H1 (cell line): Measurements from ENCODE around the gene TAF3. TPM values are rescaled to one million over a fixed set of nuclear protein-coding genes. Genes with fewer than 3 reads are reported as not detected.

ENCODE experiments used
- CTCF ChIA-PET: fragments of 300-600 bp; sonication (Branson Sonifier 250); formaldehyde crosslinking; loops from one replicate; lab custom pipeline; 2021; ENCODE audit not compliant: partially characterized antibody; lab: Charles Lee
- POLR2A ChIA-PET: fragments of 300-600 bp; sonication (Branson Sonifier 250); formaldehyde crosslinking; loops from one replicate; lab custom pipeline; 2021; ENCODE audit warnings: inconsistent platforms; ENCODE audit not compliant: partially characterized antibody; lab: Charles Lee
- DNase-seq, 2 experiments: peaks; one replicate each; pipeline versions ENCODE4 v3.0.0 to v3.0.0-alpha.2; 2010 to 2022; ENCODE audit warnings: low spot score in 2 of 2, low read depth in 1 of 2, mixed read lengths in 1 of 2
- FAIRE-seq: peaks from 2 replicates; lab custom pipeline; 2011; peaks lifted over from hg19 to GRCh38; lab: Jason Lieb, UNC
- H2AFZ ChIP-seq: 2 replicates; pipeline ENCODE4 v1.8.1; 2012; ENCODE audit warnings: low read length, inconsistent platforms
- H2AK5ac ChIP-seq: 2 replicates; pipeline ENCODE4 v1.6.1; 2013; ENCODE audit warnings: low read depth, low read length
- H2BK120ac ChIP-seq: replicated peaks from 2 replicates; pipeline ENCODE3; 2013; ENCODE audit warnings: low read depth, low read length, inconsistent platforms
- H2BK12ac ChIP-seq: 2 replicates; pipeline ENCODE4 v1.6.1; 2013; ENCODE audit warnings: low read depth, low read length
- H2BK15ac ChIP-seq: 2 replicates; pipeline ENCODE4 v1.6.1; 2013; ENCODE audit warnings: low read length
- H2BK20ac ChIP-seq: 2 replicates; pipeline ENCODE4 v1.6.1; 2013; ENCODE audit warnings: low read length
- H2BK5ac ChIP-seq: 2 replicates; pipeline ENCODE4 v1.6.1; 2013; ENCODE audit warnings: low read depth, low read length
- H3K14ac ChIP-seq: 2 replicates; pipeline ENCODE4 v1.6.1; 2013; ENCODE audit warnings: inconsistent platforms; ENCODE audit not compliant: insufficient read length
- H3K18ac ChIP-seq: 2 replicates; pipeline ENCODE4 v1.6.1; 2013; ENCODE audit warnings: low read length; ENCODE audit errors: extremely low read depth
- H3K23ac ChIP-seq: 2 replicates; pipeline ENCODE4 v1.6.1; 2013; ENCODE audit warnings: inconsistent platforms; ENCODE audit not compliant: insufficient read length
- H3K23me2 ChIP-seq: 2 replicates; pipeline ENCODE4 v1.6.1; 2013; ENCODE audit warnings: low read depth, low read length
- H3K27ac ChIP-seq: 2 replicates; pipeline ENCODE4 v1.6.1; 2011; ENCODE audit warnings: low read depth, low read length, inconsistent platforms
- H3K27me3 ChIP-seq, 4 experiments: replicated peaks in 1 of 4; 1 replicate in 1 of 4; 2 replicates in 3 of 4; pipeline versions ENCODE4 v1.6.1 to v1.8.1; 2011 to 2013; ENCODE audit warnings: low read length in 3 of 4, mild to moderate bottlenecking in 3 of 4, inconsistent platforms in 2 of 4, mixed read lengths in 2 of 4, moderate library complexity in 1 of 4; ENCODE audit not compliant: control insufficient read depth in 3 of 4, insufficient read depth in 3 of 4; ENCODE audit errors: extremely low read depth in 1 of 4
- H3K36me3 ChIP-seq, 4 experiments: 2 replicates each; pipeline versions ENCODE4 v1.6.1 to v1.8.1; 2011 to 2013; ENCODE audit warnings: mild to moderate bottlenecking in 4 of 4, low read length in 3 of 4, moderate library complexity in 2 of 4, control low read depth in 1 of 4, inconsistent platforms in 1 of 4; ENCODE audit not compliant: insufficient read depth in 4 of 4, control insufficient read depth in 2 of 4
- H3K4ac ChIP-seq: replicated peaks from 2 replicates; pipeline ENCODE3; 2013; ENCODE audit warnings: low read length, low read depth, mixed read lengths, inconsistent platforms; ENCODE audit not compliant: insufficient read length
- H3K4me1 ChIP-seq, 4 experiments: replicated peaks in 1 of 4; 1 replicate in 1 of 4; 2 replicates in 3 of 4; pipeline versions ENCODE4 v1.6.1 to v1.8.1; 2011 to 2013; ENCODE audit warnings: low read length in 3 of 4, inconsistent platforms in 2 of 4, mixed read lengths in 1 of 4; ENCODE audit not compliant: insufficient read depth in 4 of 4, control insufficient read depth in 3 of 4
- H3K4me2 ChIP-seq, 2 experiments: 2 replicates each; pipeline versions ENCODE4 v1.6.1 to v1.8.1; 2011 to 2013; ENCODE audit warnings: low read depth in 2 of 2, low read length in 2 of 2, control low read depth in 1 of 2, inconsistent platforms in 1 of 2, mild to moderate bottlenecking in 1 of 2; ENCODE audit not compliant: insufficient read depth in 1 of 2
- H3K4me3 ChIP-seq, 4 experiments: fragments of 200-600, 300-600 bp in 1 of 4; sonication (generic), shearing (Covaris generic), sonication (Bioruptor Twin) in 1 of 4; 2 replicates each; pipeline versions ENCODE4 v1.5.1 to v1.8.1; 2011 to 2016; ENCODE audit warnings: low read length in 4 of 4, low read depth in 3 of 4, control low read depth in 2 of 4, inconsistent platforms in 2 of 4, mild to moderate bottlenecking in 2 of 4, mixed read lengths in 1 of 4, moderate library complexity in 1 of 4; ENCODE audit not compliant: insufficient read depth in 2 of 4; ENCODE audit errors: extremely low read depth in 1 of 4
- H3K56ac ChIP-seq: replicated peaks from 2 replicates; pipeline ENCODE3; 2013; ENCODE audit warnings: low read depth, mild to moderate bottlenecking, mixed read lengths, low read length, inconsistent platforms; ENCODE audit not compliant: insufficient read length
- H3K79me1 ChIP-seq: 2 replicates; pipeline ENCODE4 v1.6.1; 2013; ENCODE audit warnings: low read depth, low read length, control low read depth
- H3K79me2 ChIP-seq, 2 experiments: 2 replicates each; pipeline versions ENCODE4 v1.6.1 to v1.8.1; 2012 to 2013; ENCODE audit warnings: low read length in 2 of 2, mild to moderate bottlenecking in 2 of 2, inconsistent platforms in 1 of 2; ENCODE audit not compliant: insufficient read depth in 2 of 2, control insufficient read depth in 1 of 2
- H3K9ac ChIP-seq, 4 experiments: replicated peaks in 1 of 4; 1 replicate in 1 of 4; 2 replicates in 3 of 4; pipeline versions ENCODE4 v1.6.1 to v1.8.1; 2011 to 2013; ENCODE audit warnings: low read depth in 3 of 4, low read length in 3 of 4, control low read depth in 2 of 4, mild to moderate bottlenecking in 2 of 4, moderate library complexity in 2 of 4, inconsistent platforms in 1 of 4; ENCODE audit errors: extremely low read depth in 1 of 4
- H3K9me3 ChIP-seq, 2 experiments: 2 replicates each; pipeline versions ENCODE4 v1.6.1 to v1.8.1; 2012 to 2013; ENCODE audit warnings: mild to moderate bottlenecking in 2 of 2, moderate library complexity in 2 of 2, control low read depth in 1 of 2, inconsistent platforms in 1 of 2, low read depth in 1 of 2, low read length in 1 of 2, mixed read lengths in 1 of 2; ENCODE audit not compliant: insufficient read depth in 2 of 2
- H4K20me1 ChIP-seq, 2 experiments: replicated peaks in 1 of 2; 2 replicates each; pipeline versions ENCODE3 to v1.8.1; 2011 to 2013; ENCODE audit warnings: inconsistent platforms in 2 of 2, low read length in 2 of 2, mild to moderate bottlenecking in 1 of 2; ENCODE audit not compliant: insufficient read depth in 2 of 2, control insufficient read depth in 1 of 2
- H4K5ac ChIP-seq: 2 replicates; pipeline ENCODE4 v1.6.1; 2013; ENCODE audit warnings: low read length, low read depth, mixed read lengths, inconsistent platforms; ENCODE audit not compliant: insufficient read length
- H4K8ac ChIP-seq: 2 replicates; pipeline ENCODE4 v1.8.0; 2013; ENCODE audit warnings: mild to moderate bottlenecking, moderate library complexity, low read length, inconsistent platforms; ENCODE audit not compliant: insufficient read depth; ENCODE audit errors: extremely low read depth
- H4K91ac ChIP-seq: replicated peaks from 2 replicates; pipeline ENCODE3; 2013; ENCODE audit warnings: low read length, mixed read lengths, inconsistent platforms; ENCODE audit not compliant: insufficient read length
- CEBPB ChIP-seq: IDR thresholded peaks from 2 replicates; pipeline ENCODE4 v1.6.1; 2012; ENCODE audit warnings: low read depth, low read length
- CHD1 ChIP-seq: IDR thresholded peaks from 2 replicates; pipeline ENCODE4 v1.6.1; 2012; ENCODE audit warnings: low read depth, low read length, improper control_type of control experiment
- EGR1 ChIP-seq: IDR thresholded peaks from 2 replicates; pipeline ENCODE4 v1.6.1; 2011; ENCODE audit warnings: low read depth, low read length, borderline replicate concordance
- EZH2 ChIP-seq: fragments of 200-600 bp; sonication (generic); IDR thresholded peaks from 2 replicates; pipeline ENCODE4 v1.7.1; 2012; ENCODE audit warnings: low read depth, mild to moderate bottlenecking, moderate library complexity, low read length, inconsistent platforms; ENCODE audit not compliant: severe bottlenecking
- HDAC6 ChIP-seq: IDR thresholded peaks from one replicate; pipeline ENCODE4 v1.7.1; 2012; ENCODE audit warnings: low read depth, mild to moderate bottlenecking, inconsistent platforms, low read length, moderate library complexity
- JUN ChIP-seq: IDR thresholded peaks from 2 replicates; pipeline ENCODE4 v1.6.1; 2011; ENCODE audit warnings: low read depth, mild to moderate bottlenecking, improper control_type of control experiment, low read length
- KDM1A ChIP-seq: fragments of 200-600, 300-600 bp; sonication (generic); IDR thresholded peaks from 2 replicates; pipeline ENCODE4 v1.7.1; 2016; ENCODE audit warnings: mild to moderate bottlenecking, low read length, borderline replicate concordance
- KDM4A ChIP-seq: IDR thresholded peaks from one replicate; pipeline ENCODE4 v1.7.1; 2012; ENCODE audit warnings: low read depth, mild to moderate bottlenecking, moderate library complexity, low read length, inconsistent platforms; ENCODE audit not compliant: severe bottlenecking
- MAFK ChIP-seq: IDR thresholded peaks from 2 replicates; pipeline ENCODE4 v1.6.1; 2012; ENCODE audit warnings: low read depth, mild to moderate bottlenecking, improper control_type of control experiment, low read length
- NRF1 ChIP-seq: IDR thresholded peaks from 2 replicates; pipeline ENCODE4 v1.6.1; 2011; ENCODE audit warnings: mild to moderate bottlenecking, low read depth, low read length, improper control_type of control experiment
- POLR2AphosphoS5 ChIP-seq: IDR thresholded peaks from 2 replicates; pipeline ENCODE4 v1.6.1; 2011; ENCODE audit warnings: low read depth, low read length
- RXRA ChIP-seq: IDR thresholded peaks from 2 replicates; pipeline ENCODE4 v1.6.1; 2011; ENCODE audit warnings: low read depth, mild to moderate bottlenecking, low read length, moderate library complexity; ENCODE audit not compliant: insufficient read depth
- WGBS, 2 experiments: shearing (Covaris generic) in 1 of 2; methylation state at CpG; one replicate each; pipeline versions ENCODE4 v1.1.6 to v1.1.7; 2013 to 2015; ENCODE audit warnings: low lambda C conversion rate in 2 of 2, mixed read lengths in 2 of 2, inconsistent platforms in 1 of 2, low coverage in 1 of 2, missing lambda C conversion rate in 1 of 2; ENCODE audit not compliant: insufficient replicate concordance in 2 of 2, insufficient coverage in 1 of 2, insufficient read length in 1 of 2; ENCODE audit errors: extremely low coverage in 1 of 2, missing lambda C conversion rate in 1 of 2; 5-methylcytosine and 5-hydroxymethylcytosine counted together
- polyA plus RNA-seq, 7 experiments: library from polyadenylated mRNA; depleted of rRNA in 3 of 7; stranded (reverse) in 5 of 7; unstranded in 2 of 7; fragments of >200 nt in 5 of 7; fragments of 200-250 nt in 2 of 7; gene quantifications; 1 replicate in 5 of 7; 2 replicates in 1 of 7; 4 replicates in 1 of 7; pipeline versions ENCODE4 v1.2.1 to v1.2.3, GENCODE V29; 2011 to 2013; ENCODE audit warnings: missing spikeins in 2 of 7, mixed read lengths in 2 of 7
- total RNA-seq: library from RNA; stranded (reverse); fragmentation: NEBNext Ultra II Directional; extraction: Animal tissue kit (Norgen Biotek cat#: 25700); gene quantifications from 2 replicates; pipeline ENCODE4 v1.2.1, GENCODE V29; 2021
- TF ChIP-seq, protein P1 (sequence below): IDR thresholded peaks from 2 replicates; pipeline ENCODE4 v1.6.1; 2011; ENCODE audit warnings: low read length, improper control_type of control experiment
- TF ChIP-seq, protein P2 (sequence below): IDR thresholded peaks from 2 replicates; pipeline ENCODE4 v1.6.1; 2011; ENCODE audit warnings: low read depth, mild to moderate bottlenecking, low read length; ENCODE audit not compliant: insufficient read depth

TAF3 gene
- total and polyA plus RNA-seq, 2 of the 8 experiments (the other 6 are each of a cell fraction or from before 2014, with no cell fraction given) = 1.5 to 11.2 TPM

DNA sequence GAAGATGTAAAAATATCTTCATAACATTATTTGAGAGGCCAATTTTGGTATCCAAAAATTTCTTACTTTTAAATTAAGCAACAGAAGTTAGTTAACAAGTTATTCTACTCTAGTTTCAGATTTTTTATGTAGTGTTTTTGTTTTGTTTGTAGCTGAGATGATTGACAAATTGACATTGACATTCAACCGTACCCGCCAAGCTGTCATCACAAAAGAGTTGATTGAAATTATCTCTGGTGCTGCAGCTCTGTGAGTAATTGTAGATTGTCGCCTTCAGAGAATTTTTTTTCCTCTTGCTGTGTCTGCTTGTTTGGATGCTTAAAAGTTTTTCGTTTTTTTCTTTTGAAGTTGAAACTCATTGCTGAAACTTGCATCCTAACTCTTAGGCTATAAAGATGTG is 15.7 kb upstream of the TAF3 start:
- ChIA-PET POLR2A (no interaction called here), CTCF (no interaction called here)
- Histone ChIP-seq H2BK20ac (no peak overlapping the region), H2BK15ac (no peak overlapping the region), H3K56ac (no peak overlapping the region), H3K4ac (no peak overlapping the region), H3K27me3 (peaks cover 0 to 1% (median 0%) of the 10 kb centered on the region in 4 experiments; a peak in 1 of 7 replicates), H3K9ac (no peak overlapping the region), H3K18ac (no peak overlapping the region), H2AK5ac (no peak overlapping the region), H2AFZ (no peak overlapping the region), H3K4me1 (no peaks in the 10 kb centered on the region), H3K23me2 (no peaks in the 10 kb centered on the region), H3K27ac (no peak overlapping the region), H3K14ac (no peak overlapping the region), H4K8ac (no peak overlapping the region), H3K79me2 (no peaks in the 10 kb centered on the region), H3K23ac (no peak overlapping the region), H3K4me3 (no peak overlapping the region), H2BK120ac (no peak overlapping the region), H2BK12ac (no peak overlapping the region), H3K4me2 (no peak overlapping the region), H4K20me1 (peaks cover 0 to 3% of the 10 kb centered on the region in 2 experiments), H4K5ac (no peak overlapping the region), H2BK5ac (no peak overlapping the region), H4K91ac (no peak overlapping the region), H3K79me1 (no peaks in the 10 kb centered on the region), H3K36me3 (peaks cover 18 to 81% (median 65%) of the 10 kb centered on the region in 4 experiments), H3K9me3 (no peaks in the 10 kb centered on the region)
- 83% methylated on average over 4 of the region's 4 CpGs; no CpG with 5 or more reads in 1 of the 2 experiments for WGBS, 2 experiments
- FAIRE-seq = no peak
- no peak for DNase-seq
- TF ChIP-seq, protein P1, sequence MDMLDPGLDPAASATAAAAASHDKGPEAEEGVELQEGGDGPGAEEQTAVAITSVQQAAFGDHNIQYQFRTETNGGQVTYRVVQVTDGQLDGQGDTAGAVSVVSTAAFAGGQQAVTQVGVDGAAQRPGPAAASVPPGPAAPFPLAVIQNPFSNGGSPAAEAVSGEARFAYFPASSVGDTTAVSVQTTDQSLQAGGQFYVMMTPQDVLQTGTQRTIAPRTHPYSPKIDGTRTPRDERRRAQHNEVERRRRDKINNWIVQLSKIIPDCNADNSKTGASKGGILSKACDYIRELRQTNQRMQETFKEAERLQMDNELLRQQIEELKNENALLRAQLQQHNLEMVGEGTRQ = no peak
- TF ChIP-seq MAFK (no peak), HDAC6 (no peak), JUN (no peak), CEBPB (no peak), POLR2AphosphoS5 (no peak), EZH2 (no peak), RXRA (no peak), CHD1 (no peak), KDM1A (no peak), EGR1 (no peak), NRF1 (no peak), KDM4A (no peak)
- TF ChIP-seq, protein P2, sequence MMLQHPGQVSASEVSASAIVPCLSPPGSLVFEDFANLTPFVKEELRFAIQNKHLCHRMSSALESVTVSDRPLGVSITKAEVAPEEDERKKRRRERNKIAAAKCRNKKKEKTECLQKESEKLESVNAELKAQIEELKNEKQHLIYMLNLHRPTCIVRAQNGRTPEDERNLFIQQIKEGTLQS = no peak
